ENCODE results near the gene FNBP1. TPM values are rescaled to one million over a fixed set of nuclear protein-coding genes. Genes with fewer than 3 reads are reported as not detected.

Gene FNBP1
- total RNA-seq, 4 donors from 2014 or later = 29.7 to 62.3 (median 40.0) TPM

DNA sequence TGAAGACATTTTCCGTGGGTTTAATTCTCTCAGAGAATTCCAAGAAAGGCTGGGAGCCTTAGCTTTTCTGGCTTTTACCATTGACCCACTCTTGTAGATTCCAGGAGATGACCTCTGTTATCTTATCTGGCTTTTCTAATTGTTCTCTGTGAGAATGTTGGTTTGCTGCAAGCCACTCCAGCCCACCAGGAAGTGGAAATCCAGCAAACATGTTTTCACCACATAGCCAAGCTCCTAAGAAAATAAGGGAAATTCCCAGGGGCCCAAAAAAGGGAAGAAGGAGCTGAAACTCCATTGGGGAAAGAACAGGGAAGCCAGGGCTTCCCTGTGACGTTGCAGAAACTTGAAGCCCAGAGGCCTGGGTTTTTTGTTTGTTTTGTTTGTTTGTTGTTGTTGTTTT is 30.4 kb upstream of the FNBP1 start:
- intact Hi-C loops (cut with DNase I; ENCODE audit: low total_unique reads) = no loop called here
- DNase-seq (ENCODE audit: low spot score in 2 of 2) = no peak
- 46 to 62% methylated on average over 2 of the region's 2 CpGs for whole genome bisulfite sequencing, 2 donors
- H3K4me3 ChIP-seq (ENCODE audit: low read depth, poor library complexity, severe bottlenecking) = no peak overlapping the region
- TF ChIP-seq POLR2A (IDR thresholded peaks at IDR 0.05) = no peak
- TF ChIP-seq, protein P1, sequence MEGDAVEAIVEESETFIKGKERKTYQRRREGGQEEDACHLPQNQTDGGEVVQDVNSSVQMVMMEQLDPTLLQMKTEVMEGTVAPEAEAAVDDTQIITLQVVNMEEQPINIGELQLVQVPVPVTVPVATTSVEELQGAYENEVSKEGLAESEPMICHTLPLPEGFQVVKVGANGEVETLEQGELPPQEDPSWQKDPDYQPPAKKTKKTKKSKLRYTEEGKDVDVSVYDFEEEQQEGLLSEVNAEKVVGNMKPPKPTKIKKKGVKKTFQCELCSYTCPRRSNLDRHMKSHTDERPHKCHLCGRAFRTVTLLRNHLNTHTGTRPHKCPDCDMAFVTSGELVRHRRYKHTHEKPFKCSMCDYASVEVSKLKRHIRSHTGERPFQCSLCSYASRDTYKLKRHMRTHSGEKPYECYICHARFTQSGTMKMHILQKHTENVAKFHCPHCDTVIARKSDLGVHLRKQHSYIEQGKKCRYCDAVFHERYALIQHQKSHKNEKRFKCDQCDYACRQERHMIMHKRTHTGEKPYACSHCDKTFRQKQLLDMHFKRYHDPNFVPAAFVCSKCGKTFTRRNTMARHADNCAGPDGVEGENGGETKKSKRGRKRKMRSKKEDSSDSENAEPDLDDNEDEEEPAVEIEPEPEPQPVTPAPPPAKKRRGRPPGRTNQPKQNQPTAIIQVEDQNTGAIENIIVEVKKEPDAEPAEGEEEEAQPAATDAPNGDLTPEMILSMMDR (IDR thresholded peaks at IDR 0.05) = no peak

DNA sequence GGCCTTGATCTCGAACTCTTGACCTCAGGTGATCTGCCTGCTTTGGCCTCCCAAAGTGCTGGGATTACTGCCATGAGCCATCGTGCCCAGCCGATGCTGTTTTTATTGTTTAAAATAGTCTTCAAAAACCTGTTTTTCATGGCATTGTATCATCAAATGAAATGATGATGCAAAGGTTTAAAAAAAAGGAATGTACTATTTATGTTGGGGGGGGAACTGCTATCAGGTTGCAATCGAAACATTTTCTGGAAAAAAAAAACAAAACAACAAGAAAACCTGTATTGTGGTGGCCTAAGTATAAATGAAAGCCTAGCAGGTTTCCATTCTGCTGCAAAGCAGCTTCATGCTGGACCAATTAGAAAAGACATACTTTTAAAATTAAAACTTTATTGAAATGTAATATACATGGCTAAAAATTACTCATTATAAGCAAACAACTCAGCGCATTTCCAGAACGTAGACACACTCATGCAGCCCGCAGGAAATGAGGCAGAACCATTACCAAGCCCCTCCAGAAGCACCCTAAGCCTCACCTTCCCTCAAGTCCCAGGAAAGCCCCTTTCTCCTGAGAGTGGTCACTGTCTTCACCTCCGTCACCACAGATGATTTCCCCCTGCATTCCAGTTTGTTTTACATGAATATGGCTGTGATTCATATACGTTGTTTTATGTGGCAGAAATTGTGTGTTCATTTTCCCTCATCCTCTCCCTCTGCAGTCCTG is 29.7 kb upstream of the FNBP1 start:
- TF ChIP-seq POLR2A (IDR thresholded peaks at IDR 0.05) = no peak
- TF ChIP-seq, protein P1 (IDR thresholded peaks at IDR 0.05) = no peak
- 74 to 76% methylated on average over 9 of the region's 9 CpGs for WGBS, 2 donors

DNA sequence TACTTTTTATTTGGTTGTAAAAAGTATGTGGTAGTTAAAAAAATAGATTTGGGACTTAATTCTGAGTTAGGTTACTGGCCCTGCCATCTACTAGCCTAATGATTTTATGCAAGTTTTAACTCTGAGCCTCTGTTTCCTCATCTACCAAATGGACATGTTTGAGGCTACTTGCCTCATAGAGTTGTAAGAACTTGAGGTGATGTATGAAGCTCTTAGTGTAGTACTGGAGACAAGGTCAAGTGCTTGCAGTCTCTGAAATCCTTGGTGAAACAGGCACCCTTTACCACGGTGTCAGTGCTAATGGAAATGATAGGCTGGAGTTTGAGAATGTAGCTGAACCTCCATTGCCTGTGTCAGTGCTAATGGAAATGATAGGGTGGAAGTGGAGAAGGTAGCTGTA is 26.1 kb upstream of the FNBP1 start:
- TF ChIP-seq, protein P1 (IDR thresholded peaks at IDR 0.05) = no peak
- no peak for TF ChIP-seq POLR2A (IDR thresholded peaks at IDR 0.05)
- 78 to 79% methylated on average over 1 of the region's 1 CpG for WGBS, 2 donors
- DNase-seq (ENCODE audit: low spot score in 2 of 2) = no peak
- intact Hi-C loops (cut with DNase I; ENCODE audit: low total_unique reads) = no loop called here
- no peak overlapping the region for H3K4me3 ChIP-seq (ENCODE audit: low read depth, poor library complexity, severe bottlenecking)

More for the DNA sequence above, 29.7 kb upstream of the FNBP1 start:
- DNase-seq (ENCODE audit: low spot score in 2 of 2) = no peak
- intact Hi-C loops (cut with DNase I; ENCODE audit: low total_unique reads) = no loop called here
- H3K4me3 ChIP-seq (ENCODE audit: low read depth, poor library complexity, severe bottlenecking) = no peak overlapping the region

DNA sequence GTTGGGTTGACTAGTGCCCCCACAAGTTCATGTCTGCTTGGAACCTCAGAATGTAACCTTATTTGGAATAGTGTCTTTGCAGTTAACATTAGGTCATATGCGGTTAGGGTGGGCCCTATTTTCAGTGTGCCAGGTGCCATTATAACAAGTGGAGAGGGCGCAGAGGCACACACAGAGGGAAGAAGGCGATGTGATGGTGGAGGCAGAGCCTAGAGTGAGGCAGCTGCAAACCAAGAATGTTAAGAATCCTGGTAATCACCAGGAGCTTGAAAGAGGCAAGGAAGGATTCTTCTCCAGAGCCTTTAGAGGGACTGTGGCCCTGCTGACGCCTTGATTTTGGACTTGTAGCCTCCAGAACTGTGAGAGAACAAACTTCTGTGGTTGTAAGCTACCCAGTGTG is 21.6 kb upstream of the FNBP1 start:
- TF ChIP-seq, protein P1 (IDR thresholded peaks at IDR 0.05) = no peak
- DNase-seq (ENCODE audit: low spot score in 2 of 2) = no peak
- H3K4me3 ChIP-seq (ENCODE audit: low read depth, poor library complexity, severe bottlenecking) = no peak overlapping the region
- WGBS, 2 donors = 89 to 95% methylated on average over 4 of the region's 4 CpGs
- intact Hi-C loops (cut with DNase I; ENCODE audit: low total_unique reads) = no loop called here

DNA sequence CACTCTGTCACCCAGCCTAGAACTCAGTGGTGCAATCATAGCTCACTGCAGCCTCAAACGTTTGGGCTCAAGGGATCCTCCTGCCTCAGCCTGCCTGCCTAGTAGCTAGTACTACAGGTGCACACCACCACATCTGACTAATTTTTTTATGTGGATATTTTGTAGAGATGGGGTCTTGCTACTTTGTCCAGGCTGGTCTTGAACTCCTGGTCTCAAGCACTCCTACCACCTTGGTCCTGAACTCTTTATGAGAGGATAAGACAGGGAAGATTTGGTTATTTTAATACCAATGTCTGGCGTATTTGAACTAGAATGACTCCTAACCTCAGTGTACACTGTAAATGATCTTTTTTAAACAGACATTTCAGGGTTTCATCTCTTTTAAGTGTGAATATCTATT is 19.8 kb upstream of the FNBP1 start:
- intact Hi-C loops (cut with DNase I; ENCODE audit: low total_unique reads) = no loop called here
- 67% methylated on average over 2 of the region's 2 CpGs for WGBS, 2 donors

More for the DNA sequence above, 19.8 kb upstream of the FNBP1 start:
- no peak for DNase-seq (ENCODE audit: low spot score in 2 of 2)
- TF ChIP-seq, protein P1 (IDR thresholded peaks at IDR 0.05) = no peak
- no peak for TF ChIP-seq POLR2A (IDR thresholded peaks at IDR 0.05)
- no peak overlapping the region for H3K4me3 ChIP-seq (ENCODE audit: low read depth, poor library complexity, severe bottlenecking)

Data from lower leg skin (tissue), 4 donors.